ENCODE measurements around the gene MND1. TPM values are rescaled to one million over a fixed set of nuclear protein-coding genes. Genes with fewer than 3 reads are reported as not detected.

Gene MND1
- total and polyA plus RNA-seq, 11 donors, result 0.27 to 1.3 (median 0.40) TPM; not detected in 6

DNA sequence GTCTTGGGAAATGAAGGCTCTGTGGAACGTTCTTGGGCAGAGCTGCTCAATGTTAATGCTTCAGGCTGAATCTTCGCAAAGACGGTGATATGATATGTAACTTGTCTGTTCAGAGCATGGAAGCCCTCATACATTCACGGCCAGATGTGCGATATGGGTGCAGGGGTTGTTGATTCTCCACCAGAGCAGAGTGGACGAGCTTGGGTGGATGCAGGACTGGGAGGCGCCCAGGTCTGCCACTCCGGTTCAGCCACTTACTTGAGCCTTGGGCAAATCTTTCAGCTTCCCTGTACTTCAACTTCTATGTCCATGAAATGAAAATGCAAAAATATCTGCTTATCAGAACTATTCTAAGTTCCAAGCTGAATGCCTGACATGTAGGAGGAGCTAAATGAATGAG is 47.4 kb upstream of the MND1 start:
- H3K9me3 ChIP-seq, result peaks cover 0 to 26% (median 4%) of the 10 kb centered on the region in 12 donors
- peaks cover 0 to 31% (median 11%) of the 10 kb centered on the region in 12 donors for H3K4me1 ChIP-seq
- H3K27me3 ChIP-seq, result no peaks in the 10 kb centered on the region
- H3K27ac ChIP-seq, result no peak overlapping the region
- 73 to 80% (median 78%) methylated on average over 8 of the region's 8 CpGs for WGBS, 4 donors
- intact Hi-C loops (cut with DNase I), result no loop called here
- peaks cover 0 to 66% (median 16%) of the 10 kb centered on the region in 9 donors for H3K36me3 ChIP-seq
- no peak overlapping the region for H3K4me3 ChIP-seq
- DNase-seq (no peak), ATAC-seq (no peak)
- no peak for TF ChIP-seq CTCF (IDR thresholded peaks at IDR 0.05)
- TF ChIP-seq POLR2A (IDR thresholded peaks at IDR 0.05), result no peak

- no peak overlapping the region for H3K27ac ChIP-seq
- H3K4me3 ChIP-seq, result no peak overlapping the region
- DNase-seq (no peak), ATAC-seq (peak in 2 of 4 donors; percentile 42 to 46)
- peaks cover 0 to 4% (median 0%) of the 10 kb centered on the region in 12 donors for H3K4me1 ChIP-seq
- no peaks in the 10 kb centered on the region for H3K9me3 ChIP-seq
- 91 to 98% (median 95%) methylated on average over 1 of the region's 1 CpG for WGBS, 4 donors
- H3K36me3 ChIP-seq, result peaks cover 0 to 26% (median 7%) of the 10 kb centered on the region in 9 donors
- TF ChIP-seq CTCF (IDR thresholded peaks at IDR 0.05) (no peak), POLR2A (IDR thresholded peaks at IDR 0.05) (no peak)
- intact Hi-C loops (cut with DNase I), result loop anchor here in 1 of 10 donors (10.0 kb wide), 1 partner anchor 106 kb away; the partner anchor contains the start of gene TRIM2
- no peaks in the 10 kb centered on the region for H3K27me3 ChIP-seq
These were observed 33.7 kb upstream of the MND1 start for GRCh38 chr4:153310793-153311192.

- Histone ChIP-seq H3K4me1 (peaks cover 0 to 4% (median 0%) of the 10 kb centered on the region in 12 donors), H3K9me3 (no peaks in the 10 kb centered on the region), H3K27ac (no peak overlapping the region), H3K4me3 (no peak overlapping the region), H3K27me3 (no peaks in the 10 kb centered on the region), H3K36me3 (peaks cover 0 to 36% (median 17%) of the 10 kb centered on the region in 9 donors)
- ATAC-seq, result no peak
- intact Hi-C loops (cut with DNase I), result loop anchor here in 8 of 10 donors (5.0 to 10.0 kb wide), 4 partner anchors 93 to 173 kb away; partner anchors contain the start of gene TRIM2 (in 1 of the 8)
- no peak for TF ChIP-seq CTCF (IDR thresholded peaks at IDR 0.05)
- TF ChIP-seq POLR2A (IDR thresholded peaks at IDR 0.05), result no peak
- 80 to 100% (median 87%) methylated on average over 1 of the region's 1 CpG for WGBS, 4 donors
- DNase-seq, result no peak
These were observed 29.6 kb upstream of the MND1 start for GRCh38 chr4:153314915-153315314.

- Histone ChIP-seq H3K4me1 (no peaks in the 10 kb centered on the region), H3K4me3 (no peak overlapping the region), H3K9me3 (no peaks in the 10 kb centered on the region), H3K27ac (no peak overlapping the region), H3K36me3 (peaks cover 0 to 69% (median 39%) of the 10 kb centered on the region in 9 donors), H3K27me3 (no peaks in the 10 kb centered on the region)
- DNase-seq (no peak), ATAC-seq (peak in 3 of 4 donors; percentile 74 to 77 (median 77))
- TF ChIP-seq CTCF (IDR thresholded peaks at IDR 0.05) (peak; percentile 53 to 81 (median 74)), POLR2A (IDR thresholded peaks at IDR 0.05) (no peak)
- WGBS, 4 donors, result 73 to 84% (median 77%) methylated on average over 2 of the region's 2 CpGs
- intact Hi-C loops (cut with DNase I), result loop anchor here (1.0 to 10.0 kb wide), 9 partner anchors 97 to 177 kb away; partner anchors contain the start of gene TRIM2 (in 1 of the 10)
These were observed 25.7 kb upstream of the MND1 start for GRCh38 chr4:153318696-153319320.

Data from heart left ventricle (tissue), 16 donors.